Transverse colon (tissue), 4 donors: ENCODE results near the gene GET3. TPM values are rescaled to one million over a fixed set of nuclear protein-coding genes. Genes with fewer than 3 reads are reported as not detected.

Experiments
- DNase-seq: peaks from one replicate; pipeline ENCODE4 v3.0.0-alpha.2; 2019
- H3K27ac ChIP-seq, 4 donors: fragments of 200-600 bp; sonication (generic); 2 replicates each; pipeline ENCODE4 v1.5.1; 2016 to 2018; ENCODE audit warnings: inconsistent platforms in 4 of 4
- H3K27me3 ChIP-seq: fragments of 200-600 bp; sonication (generic); 2 replicates; pipeline ENCODE4 v1.5.1; 2017; ENCODE audit warnings: inconsistent platforms
- H3K36me3 ChIP-seq, 4 donors: fragments of 200-600 bp; sonication (generic); 2 replicates each; pipeline ENCODE4 v1.5.1; 2017 to 2019; ENCODE audit warnings: inconsistent platforms in 4 of 4
- H3K4me1 ChIP-seq, 4 donors: fragments of 200-600 bp; sonication (generic); 2 replicates each; pipeline ENCODE4 v1.5.1; 2017 to 2020; ENCODE audit warnings: inconsistent platforms in 4 of 4
- H3K4me3 ChIP-seq, 4 donors: fragments of 200-600 bp; sonication (generic); 1 replicate in 1 of 4; 2 replicates in 3 of 4; pipeline versions ENCODE4 v1.5.1 to v1.6.1; 2017 to 2019; ENCODE audit warnings: inconsistent platforms in 4 of 4
- H3K9me3 ChIP-seq, 2 donors: fragments of 200-600 bp; sonication (generic); 2 replicates each; pipeline ENCODE4 v1.5.1; 2017 to 2019; ENCODE audit warnings: inconsistent platforms in 2 of 2
- CTCF ChIP-seq, 5 experiments: fragments of 200-600 bp in 3 of 5; fragments of 450-650 bp in 2 of 5; sonication (generic) in 3 of 5; IDR thresholded peaks; 1 replicate in 2 of 5; 2 replicates in 3 of 5; pipeline ENCODE4 v1.5.1; 2016 to 2017; ENCODE audit warnings: antibody characterized with exemption in 5 of 5, inconsistent platforms in 3 of 5, mild to moderate bottlenecking in 2 of 5, moderate library complexity in 1 of 5
- EP300 ChIP-seq: sonication (generic); formaldehyde crosslinking; IDR thresholded peaks from one replicate; pipeline ENCODE4 v1.6.1; 2017; ENCODE audit warnings: antibody characterized with exemption, low read depth
- POLR2A ChIP-seq: fragments of 450-650 bp; IDR thresholded peaks from one replicate; pipeline ENCODE4 v1.6.1; 2016; ENCODE audit warnings: antibody characterized with exemption, mild to moderate bottlenecking, moderate library complexity
- POLR2AphosphoS5 ChIP-seq, 3 donors: sonication (generic); formaldehyde crosslinking; IDR thresholded peaks; one replicate each; pipeline ENCODE4 v1.6.1; 2016; ENCODE audit warnings: antibody characterized with exemption in 3 of 3
- WGBS, 2 donors: methylation state at CpG; one replicate each; pipeline ENCODE4 v1.1.5; 2018; ENCODE audit warnings: low coverage in 1 of 2; 5-methylcytosine and 5-hydroxymethylcytosine counted together
- in situ Hi-C, 4 donors: fragments of 200-750 bp; cut with MboI; loops; one replicate each; pipeline versions ENCODE4 v1.15.0 to v1.15.1; 2017; ENCODE audit warnings: low sequenced_read_pairs in 3 of 4, low pct_ligation_motif_present in 1 of 4, low pct_unique_long_range_greater_than_20kb in 1 of 4
- intact Hi-C: fragments of 100-400 bp; cut with DNase I; formaldehyde crosslinking; loops from one replicate; pipeline ENCODE4 v1.15.1; 2023; ENCODE audit warnings: low total_unique reads
- total RNA-seq, 4 donors: library from RNA; depleted of rRNA; stranded (reverse); fragments of >200 nt; gene quantifications; one replicate each; pipeline ENCODE4 v1.1.0, GENCODE V29; 2016

Gene GET3
- total RNA-seq, 4 donors from 2014 or later: 18.3 to 75.2 (median 43.6) TPM

DNA sequence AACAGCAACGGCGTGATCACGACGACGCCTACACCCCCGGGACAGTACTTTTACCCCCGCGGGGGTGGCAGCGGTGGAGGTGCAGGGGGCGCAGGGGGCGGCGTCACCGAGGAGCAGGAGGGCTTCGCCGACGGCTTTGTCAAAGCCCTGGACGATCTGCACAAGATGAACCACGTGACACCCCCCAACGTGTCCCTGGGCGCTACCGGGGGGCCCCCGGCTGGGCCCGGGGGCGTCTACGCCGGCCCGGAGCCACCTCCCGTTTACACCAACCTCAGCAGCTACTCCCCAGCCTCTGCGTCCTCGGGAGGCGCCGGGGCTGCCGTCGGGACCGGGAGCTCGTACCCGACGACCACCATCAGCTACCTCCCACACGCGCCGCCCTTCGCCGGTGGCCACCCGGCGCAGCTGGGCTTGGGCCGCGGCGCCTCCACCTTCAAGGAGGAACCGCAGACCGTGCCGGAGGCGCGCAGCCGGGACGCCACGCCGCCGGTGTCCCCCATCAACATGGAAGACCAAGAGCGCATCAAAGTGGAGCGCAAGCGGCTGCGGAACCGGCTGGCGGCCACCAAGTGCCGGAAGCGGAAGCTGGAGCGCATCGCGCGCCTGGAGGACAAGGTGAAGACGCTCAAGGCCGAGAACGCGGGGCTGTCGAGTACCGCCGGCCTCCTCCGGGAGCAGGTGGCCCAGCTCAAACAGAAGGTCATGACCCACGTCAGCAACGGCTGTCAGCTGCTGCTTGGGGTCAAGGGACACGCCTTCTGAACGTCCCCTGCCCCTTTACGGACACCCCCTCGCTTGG, 55.0 kb downstream of the GET3 start:
- intact Hi-C loops: no loop called here
- Histone ChIP-seq H3K9me3 (no peaks in the 10 kb centered on the region), H3K27ac (peak overlapping the region; percentile 97 to 99 (median 98)), H3K4me3 (peak overlapping the region; percentile 38 to 90 (median 87)), H3K27me3 (no peaks in the 10 kb centered on the region), H3K4me1 (peaks cover 21 to 60% (median 47%) of the 10 kb centered on the region in 4 donors), H3K36me3 (no peaks in the 10 kb centered on the region)
- in situ Hi-C loops: no loop called here
- 0% methylated on average over 51 of the region's 84 CpGs; no CpG with 5 or more reads in 1 of the 2 donors for WGBS, 2 donors
- DNase-seq: peak; percentile 79
- peak; percentile 59 for TF ChIP-seq POLR2A
- TF ChIP-seq CTCF (IDR thresholded peaks at IDR 0.05): peak in 1 of 5 experiments; percentile 20
- no peak for TF ChIP-seq EP300
- TF ChIP-seq POLR2AphosphoS5 (IDR thresholded peaks at IDR 0.05): peak; percentile 77 to 97 (median 87)

DNA sequence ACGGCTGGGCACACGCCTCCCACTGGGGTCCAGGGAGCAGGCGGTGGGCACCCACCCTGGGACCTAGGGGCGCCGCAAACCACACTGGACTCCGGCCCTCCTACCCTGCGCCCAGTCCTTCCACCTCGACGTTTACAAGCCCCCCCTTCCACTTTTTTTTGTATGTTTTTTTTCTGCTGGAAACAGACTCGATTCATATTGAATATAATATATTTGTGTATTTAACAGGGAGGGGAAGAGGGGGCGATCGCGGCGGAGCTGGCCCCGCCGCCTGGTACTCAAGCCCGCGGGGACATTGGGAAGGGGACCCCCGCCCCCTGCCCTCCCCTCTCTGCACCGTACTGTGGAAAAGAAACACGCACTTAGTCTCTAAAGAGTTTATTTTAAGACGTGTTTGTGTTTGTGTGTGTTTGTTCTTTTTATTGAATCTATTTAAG, 55.6 kb downstream of the GET3 start:
- WGBS, 2 donors: 0 to 1% methylated on average over 16 to 22 of the region's 22 CpGs
- TF ChIP-seq POLR2AphosphoS5 (IDR thresholded peaks at IDR 0.05) (no peak), POLR2A (no peak), EP300 (no peak)
- Histone ChIP-seq H3K27me3 (no peaks in the 10 kb centered on the region), H3K4me3 (peak overlapping the region; percentile 38 to 90 (median 87)), H3K36me3 (no peaks in the 10 kb centered on the region), H3K4me1 (peaks cover 14 to 54% (median 41%) of the 10 kb centered on the region in 4 donors), H3K9me3 (no peaks in the 10 kb centered on the region), H3K27ac (peak overlapping the region; percentile 97 to 99 (median 98))
- peak; percentile 57 for DNase-seq
- in situ Hi-C loops: no loop called here
- intact Hi-C loops: no loop called here

- WGBS, 2 donors: 0 to 1% methylated on average over 2 to 44 of the region's 81 CpGs
- H3K27ac ChIP-seq: peak overlapping the region; percentile 97 to 99 (median 98)
- H3K4me1 ChIP-seq: peaks cover 8 to 47% (median 34%) of the 10 kb centered on the region in 4 donors
- H3K27me3 ChIP-seq: no peaks in the 10 kb centered on the region
- H3K36me3 ChIP-seq: no peaks in the 10 kb centered on the region
- intact Hi-C loops: no loop called here
- in situ Hi-C loops: no loop called here
- TF ChIP-seq EP300 (peak; percentile 97), POLR2A (peak; percentile 88), POLR2AphosphoS5 (IDR thresholded peaks at IDR 0.05) (peak; percentile 95 to 97 (median 97)), CTCF (IDR thresholded peaks at IDR 0.05) (peak in 1 of 5 experiments; percentile 25)
- DNase-seq: peak; percentile 95
- no peaks in the 10 kb centered on the region for H3K9me3 ChIP-seq
- H3K4me3 ChIP-seq: peak overlapping the region; percentile 42 to 90 (median 87)
Observed at GRCh38 chr19:12793290-12794195, 56.2 kb downstream of the GET3 start.

DNA sequence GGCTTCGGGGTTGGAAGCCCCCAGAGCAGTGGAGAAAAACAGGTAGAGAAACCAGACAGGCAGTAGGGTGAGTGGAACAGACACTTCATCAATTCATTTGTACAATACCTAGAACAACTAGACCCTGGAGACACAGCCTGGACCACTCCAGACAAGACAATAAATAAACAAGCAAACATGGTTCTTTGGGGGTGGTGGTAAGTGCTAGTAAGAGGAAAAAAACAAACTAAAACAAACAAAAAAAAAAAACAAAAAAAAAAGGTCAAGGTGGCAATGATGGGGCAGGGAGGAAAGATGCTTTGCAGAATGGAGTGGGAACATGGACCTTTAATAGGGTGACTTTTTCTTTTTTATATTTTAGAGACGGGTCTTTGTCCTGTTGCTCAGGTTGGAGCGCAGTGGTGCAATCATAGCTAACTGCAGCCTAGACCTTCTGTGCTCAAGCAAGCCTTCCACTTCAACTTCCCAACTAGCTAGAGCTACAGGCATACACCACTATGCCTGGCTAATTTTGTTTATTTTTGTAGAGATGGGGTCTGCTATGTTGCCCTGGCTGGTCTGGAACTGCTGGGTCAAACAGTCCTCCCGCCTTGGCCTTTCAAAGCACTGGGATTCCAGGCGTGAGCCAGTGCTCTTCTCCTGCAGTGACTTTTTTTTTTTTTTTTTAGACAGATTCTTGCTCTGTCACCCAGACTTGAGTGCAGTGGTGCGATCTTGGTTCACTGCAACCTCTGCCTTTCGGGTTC, 57.1 kb downstream of the GET3 start:
- intact Hi-C loops (no loop called here), in situ Hi-C loops (no loop called here)
- no peaks in the 10 kb centered on the region for H3K9me3 ChIP-seq
- WGBS, 2 donors: 52 to 64% methylated on average over 4 to 7 of the region's 7 CpGs
- peak overlapping the region; percentile 97 to 99 (median 98) for H3K27ac ChIP-seq
- H3K4me3 ChIP-seq: peak overlapping the region; percentile 42 to 90 (median 87)
- no peak for DNase-seq
- H3K36me3 ChIP-seq: no peaks in the 10 kb centered on the region
- peaks cover 7 to 39% (median 26%) of the 10 kb centered on the region in 4 donors for H3K4me1 ChIP-seq
- no peak for TF ChIP-seq CTCF (IDR thresholded peaks at IDR 0.05)
- TF ChIP-seq POLR2AphosphoS5 (IDR thresholded peaks at IDR 0.05): peak in 1 of 3 donors; percentile 42
- TF ChIP-seq EP300: no peak
- no peak for TF ChIP-seq POLR2A
- no peaks in the 10 kb centered on the region for H3K27me3 ChIP-seq
